ENCODE results near the gene ACSS3. TPM values are rescaled to one million over a fixed set of nuclear protein-coding genes. Genes with fewer than 3 reads are reported as not detected.

The ACSS3 gene
- total and polyA plus RNA-seq, 2 of the 8 experiments (the other 6 are each of a cell fraction or from before 2014, with no cell fraction given): 14.4 to 24.0 TPM

DNA sequence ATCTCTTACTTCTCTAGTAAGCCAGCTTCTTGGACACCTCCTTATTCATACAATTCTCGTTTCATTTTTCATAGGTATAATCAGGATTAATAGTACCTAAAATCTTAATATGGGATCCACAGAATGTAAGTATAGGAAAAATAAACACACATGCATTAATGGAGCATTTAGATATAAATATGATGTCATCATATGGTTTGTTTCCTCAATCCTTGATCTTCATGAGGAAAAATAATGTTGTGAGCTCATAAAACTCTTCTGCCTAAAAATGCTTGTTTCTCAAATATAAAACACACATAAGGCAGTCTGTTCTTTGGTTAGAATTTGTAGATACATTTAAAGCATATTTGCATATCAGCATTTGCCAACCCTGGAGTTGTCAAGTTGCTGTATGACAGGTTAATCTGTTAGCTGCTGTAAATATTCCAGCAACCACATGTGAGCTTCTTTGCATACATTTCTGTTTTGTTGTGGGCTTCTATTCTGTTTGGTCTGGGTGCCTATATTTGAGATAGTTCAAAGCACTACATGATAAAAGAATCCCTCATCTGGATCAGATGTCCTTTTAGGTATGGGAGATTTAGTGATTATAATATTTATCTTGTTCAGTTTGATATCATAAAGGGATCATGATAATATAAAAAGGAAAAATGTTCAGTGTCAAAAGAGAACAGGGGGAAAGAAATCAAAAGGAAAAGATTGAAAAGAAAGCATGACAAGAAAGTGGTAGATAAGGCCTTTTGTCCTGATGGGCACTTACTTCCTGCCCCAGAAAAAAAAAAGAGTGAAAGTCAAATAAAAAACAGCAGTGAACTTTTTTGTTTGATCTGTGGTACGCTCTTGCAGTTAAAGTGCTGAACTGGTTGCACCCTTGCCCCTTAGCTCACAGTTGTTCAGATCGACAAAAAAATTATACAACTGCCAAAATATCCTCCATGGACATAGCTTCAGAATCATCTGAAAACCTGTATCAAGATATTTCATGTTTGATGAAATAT, 68.6 kb downstream of the ACSS3 start:
- H4K20me1 ChIP-seq (replicated peaks in 1 of 2; ENCODE audit: control insufficient read depth in 1 of 2, insufficient read depth in 2 of 2, low read length in 2 of 2): no peaks in the 10 kb centered on the region
- CTCF ChIA-PET (ENCODE audit: partially characterized antibody): interaction anchor here (1.2 kb wide), 1 partner anchor 11 kb away, joined by 3 read pairs; no protein-coding TSS in a partner anchor
- no peak overlapping the region for H2AK5ac ChIP-seq (ENCODE audit: low read depth, low read length)
- H3K23ac ChIP-seq (ENCODE audit: insufficient read length): no peak overlapping the region
- no peak overlapping the region for H3K9ac ChIP-seq (replicated peaks in 1 of 4; ENCODE audit: extremely low read depth in 1 of 4, low read depth in 3 of 4, low read length in 3 of 4)
- H3K18ac ChIP-seq (ENCODE audit: extremely low read depth, low read length): no peak overlapping the region
- no peak overlapping the region for H2AFZ ChIP-seq (ENCODE audit: low read length)
- H3K56ac ChIP-seq (replicated peaks; ENCODE audit: insufficient read length, low read depth, low read length): no peak overlapping the region
- no peaks in the 10 kb centered on the region for H3K23me2 ChIP-seq (ENCODE audit: low read depth, low read length)
- no peaks in the 10 kb centered on the region for H3K79me1 ChIP-seq (ENCODE audit: low read depth, low read length)
- H4K91ac ChIP-seq (replicated peaks; ENCODE audit: insufficient read length, low read length): no peak overlapping the region
- TF ChIP-seq EGR1 (IDR thresholded peaks at IDR 0.05; ENCODE audit: borderline replicate concordance, low read depth, low read length) (no peak), EZH2 (IDR thresholded peaks at IDR 0.05; ENCODE audit: low read depth, low read length, severe bottlenecking) (no peak), SIN3A (conservative IDR thresholded peaks at IDR 0.05 in 1 of 2, IDR thresholded peaks at IDR 0.05 in 1 of 2; ENCODE audit: low read depth in 1 of 2, low read length in 2 of 2) (no peak), NRF1 (IDR thresholded peaks at IDR 0.05; ENCODE audit: low read depth, low read length) (no peak)
- TF ChIP-seq, protein P1, sequence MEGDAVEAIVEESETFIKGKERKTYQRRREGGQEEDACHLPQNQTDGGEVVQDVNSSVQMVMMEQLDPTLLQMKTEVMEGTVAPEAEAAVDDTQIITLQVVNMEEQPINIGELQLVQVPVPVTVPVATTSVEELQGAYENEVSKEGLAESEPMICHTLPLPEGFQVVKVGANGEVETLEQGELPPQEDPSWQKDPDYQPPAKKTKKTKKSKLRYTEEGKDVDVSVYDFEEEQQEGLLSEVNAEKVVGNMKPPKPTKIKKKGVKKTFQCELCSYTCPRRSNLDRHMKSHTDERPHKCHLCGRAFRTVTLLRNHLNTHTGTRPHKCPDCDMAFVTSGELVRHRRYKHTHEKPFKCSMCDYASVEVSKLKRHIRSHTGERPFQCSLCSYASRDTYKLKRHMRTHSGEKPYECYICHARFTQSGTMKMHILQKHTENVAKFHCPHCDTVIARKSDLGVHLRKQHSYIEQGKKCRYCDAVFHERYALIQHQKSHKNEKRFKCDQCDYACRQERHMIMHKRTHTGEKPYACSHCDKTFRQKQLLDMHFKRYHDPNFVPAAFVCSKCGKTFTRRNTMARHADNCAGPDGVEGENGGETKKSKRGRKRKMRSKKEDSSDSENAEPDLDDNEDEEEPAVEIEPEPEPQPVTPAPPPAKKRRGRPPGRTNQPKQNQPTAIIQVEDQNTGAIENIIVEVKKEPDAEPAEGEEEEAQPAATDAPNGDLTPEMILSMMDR (IDR thresholded peaks at IDR 0.05; ENCODE audit: control extremely low read depth in 1 of 3, insufficient read depth in 1 of 3, low read depth in 1 of 3, low read length in 3 of 3): no peak
- DNase-seq (ENCODE audit: low read depth in 1 of 2, low spot score in 2 of 2) (no peak), FAIRE-seq (no peak)
- peaks cover 0 to 4% (median 0%) of the 10 kb centered on the region in 4 experiments; a peak in 2 of 8 replicates for H3K36me3 ChIP-seq (ENCODE audit: control insufficient read depth in 2 of 4, insufficient read depth in 4 of 4, low read length in 3 of 4)
- H3K14ac ChIP-seq (ENCODE audit: insufficient read length): no peak overlapping the region
- no peak overlapping the region for H3K4me2 ChIP-seq (ENCODE audit: insufficient read depth in 1 of 2, low read depth in 2 of 2, low read length in 2 of 2)
- no peaks in the 10 kb centered on the region for H3K27me3 ChIP-seq (replicated peaks in 1 of 4; ENCODE audit: control insufficient read depth in 3 of 4, extremely low read depth in 1 of 4, insufficient read depth in 3 of 4, low read length in 3 of 4)
- H3K4ac ChIP-seq (replicated peaks; ENCODE audit: insufficient read length, low read depth, low read length): no peak overlapping the region
- no peak overlapping the region for H3K4me3 ChIP-seq (ENCODE audit: extremely low read depth in 1 of 4, insufficient read depth in 2 of 4, low read depth in 3 of 4, low read length in 4 of 4)
- WGBS, 2 experiments (ENCODE audit: extremely low coverage in 1 of 2, insufficient coverage in 1 of 2, insufficient read length in 1 of 2, insufficient replicate concordance in 2 of 2, low coverage in 1 of 2, low lambda C conversion rate in 2 of 2, missing lambda C conversion rate in 1 of 2): 89% methylated on average over 3 of the region's 3 CpGs; no CpG with 5 or more reads in 1 of the 2 experiments
- H4K5ac ChIP-seq (ENCODE audit: insufficient read length, low read depth, low read length): no peak overlapping the region
- H2BK15ac ChIP-seq (ENCODE audit: low read length): no peak overlapping the region
- H2BK12ac ChIP-seq (ENCODE audit: low read depth, low read length): no peak overlapping the region
- no peak overlapping the region for H2BK120ac ChIP-seq (replicated peaks; ENCODE audit: low read depth, low read length)
- no peak overlapping the region for H3K27ac ChIP-seq (ENCODE audit: low read depth, low read length)
- H3K79me2 ChIP-seq (ENCODE audit: control insufficient read depth in 1 of 2, insufficient read depth in 2 of 2, low read length in 2 of 2): no peaks in the 10 kb centered on the region
- H2BK20ac ChIP-seq (ENCODE audit: low read length): no peak overlapping the region
- no peak overlapping the region for H4K8ac ChIP-seq (ENCODE audit: extremely low read depth, insufficient read depth, low read length)
- H2BK5ac ChIP-seq (ENCODE audit: low read depth, low read length): no peak overlapping the region
- no peaks in the 10 kb centered on the region for H3K4me1 ChIP-seq (replicated peaks in 1 of 4; ENCODE audit: control insufficient read depth in 3 of 4, insufficient read depth in 4 of 4, low read length in 3 of 4)
- no peaks in the 10 kb centered on the region for H3K9me3 ChIP-seq (ENCODE audit: insufficient read depth in 2 of 2, low read depth in 1 of 2, low read length in 1 of 2)
- POLR2A ChIA-PET (ENCODE audit: partially characterized antibody): no interaction called here

All from H1 (cell line).